GM18870 (cell line): ENCODE results near the gene NTM.

Source experiments
- ATAC-seq: cut with Tn5 transposase; IDR thresholded peaks from one replicate; pipeline ENCODE4 v1.9.1; 2021; ENCODE audit warnings: moderate library complexity; ENCODE audit not compliant: unreplicated experiment

The NTM gene

GRCh38 chr11:131632971-131633370, 262.6 kb downstream of the NTM start:
- no peak for ATAC-seq

GRCh38 chr11:131633921-131634715, 263.7 kb downstream of the NTM start:
- ATAC-seq = no peak

GRCh38 chr11:131637469-131638175, 267.2 kb downstream of the NTM start:
- ATAC-seq = no peak

- ATAC-seq = no peak
These were observed 268.5 kb downstream of the NTM start for GRCh38 chr11:131638889-131639288.

GRCh38 chr11:131640320-131640719, 269.9 kb downstream of the NTM start:
- ATAC-seq = no peak

GRCh38 chr11:131642756-131643531, 272.5 kb downstream of the NTM start:
- ATAC-seq = no peak

GRCh38 chr11:131644204-131644795, 273.9 kb downstream of the NTM start:
- no peak for ATAC-seq

- ATAC-seq = no peak
These were observed 274.8 kb downstream of the NTM start for GRCh38 chr11:131645237-131645636.

- ATAC-seq = no peak
These were observed 279.4 kb downstream of the NTM start for GRCh38 chr11:131649856-131650255.

GRCh38 chr11:131652231-131652630, 281.8 kb downstream of the NTM start:
- no peak for ATAC-seq

- ATAC-seq = no peak
These were observed 282.8 kb downstream of the NTM start for GRCh38 chr11:131653260-131653659.

- no peak for ATAC-seq
These were observed 284.4 kb downstream of the NTM start for GRCh38 chr11:131654849-131655248.

- ATAC-seq = no peak
These were observed 285.9 kb downstream of the NTM start for GRCh38 chr11:131656179-131656838.

- ATAC-seq = no peak
These were observed 286.4 kb downstream of the NTM start for GRCh38 chr11:131656839-131657211.

GRCh38 chr11:131658414-131658813, 288.0 kb downstream of the NTM start:
- no peak for ATAC-seq

- ATAC-seq = peak; percentile 77
These were observed 288.5 kb downstream of the NTM start for GRCh38 chr11:131658952-131659351.

- ATAC-seq = no peak
These were observed 289.5 kb downstream of the NTM start for GRCh38 chr11:131659931-131660330.

GRCh38 chr11:131661132-131661531, 290.7 kb downstream of the NTM start:
- no peak for ATAC-seq

GRCh38 chr11:131662317-131662972, 292.0 kb downstream of the NTM start:
- no peak for ATAC-seq

GRCh38 chr11:131662993-131663392, 292.6 kb downstream of the NTM start:
- ATAC-seq = no peak
